HG02610 (cell line): Measurements from ENCODE around the gene ANKRD28.

ENCODE experiments used
- ATAC-seq: cut with Tn5 transposase; IDR thresholded peaks from one replicate; pipeline ENCODE4 v1.9.1; 2021; ENCODE audit warnings: mild to moderate bottlenecking, moderate library complexity; ENCODE audit not compliant: unreplicated experiment

The ANKRD28 gene

DNA sequence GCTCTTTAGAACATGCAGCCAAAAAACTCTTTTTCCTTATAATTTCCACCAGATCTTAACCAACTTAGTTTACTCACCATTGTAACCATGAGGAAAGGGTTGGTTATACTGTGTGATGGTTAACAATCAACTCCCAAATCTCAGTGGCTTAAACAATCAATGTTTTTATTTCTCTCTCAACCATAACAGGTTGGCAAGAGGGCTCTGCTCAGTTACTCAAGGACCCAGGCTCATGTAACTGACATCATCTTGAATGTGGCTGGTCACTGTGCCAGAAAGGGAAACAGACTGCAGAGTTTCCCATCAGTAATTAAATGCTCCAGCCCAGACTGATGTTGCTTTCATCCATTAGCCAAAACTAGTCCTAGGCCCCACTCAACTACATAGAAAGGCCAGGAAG is 69.0 kb downstream of the ANKRD28 start:
- ATAC-seq: no peak

GRCh38 chr3:15726881-15727280 is 70.9 kb downstream of the ANKRD28 start:
- ATAC-seq: no peak

DNA sequence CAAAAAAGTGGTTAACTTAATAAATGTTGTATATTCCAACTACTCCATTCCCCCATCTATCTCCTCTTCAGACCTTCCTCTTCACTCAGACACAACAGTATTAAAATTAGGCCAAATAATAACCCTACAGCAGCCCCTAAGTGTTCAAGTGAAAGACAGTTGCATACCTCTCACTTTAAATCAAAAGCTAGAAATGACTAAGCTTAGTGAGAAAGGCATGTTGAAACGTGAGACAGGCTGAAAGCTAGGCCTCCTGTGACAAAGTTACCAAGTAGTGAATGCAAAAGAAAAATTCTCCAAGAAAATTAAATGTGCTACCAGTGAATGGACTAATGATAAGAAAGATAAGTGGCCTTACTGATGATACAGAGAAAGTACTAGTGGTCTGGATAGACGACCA is 71.7 kb downstream of the ANKRD28 start:
- peak; percentile 94 for ATAC-seq

GRCh38 chr3:15724446-15724845 is 73.3 kb downstream of the ANKRD28 start:
- ATAC-seq: no peak

DNA sequence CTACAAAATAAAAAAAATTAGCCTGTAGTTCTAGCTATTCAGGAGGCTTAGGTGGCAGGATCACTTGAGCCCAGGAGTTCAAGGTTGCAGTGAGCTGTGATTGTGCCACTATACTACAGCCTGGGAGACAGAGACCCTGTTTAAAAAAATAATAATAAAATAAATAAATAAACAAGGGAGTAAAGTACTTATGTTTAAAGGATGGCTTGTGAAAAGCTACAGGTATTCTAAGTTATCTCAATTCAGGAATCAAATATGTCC is 74.2 kb downstream of the ANKRD28 start:
- no peak for ATAC-seq

- ATAC-seq: no peak
These were observed 74.7 kb downstream of the ANKRD28 start for GRCh38 chr3:15722877-15723623.

DNA sequence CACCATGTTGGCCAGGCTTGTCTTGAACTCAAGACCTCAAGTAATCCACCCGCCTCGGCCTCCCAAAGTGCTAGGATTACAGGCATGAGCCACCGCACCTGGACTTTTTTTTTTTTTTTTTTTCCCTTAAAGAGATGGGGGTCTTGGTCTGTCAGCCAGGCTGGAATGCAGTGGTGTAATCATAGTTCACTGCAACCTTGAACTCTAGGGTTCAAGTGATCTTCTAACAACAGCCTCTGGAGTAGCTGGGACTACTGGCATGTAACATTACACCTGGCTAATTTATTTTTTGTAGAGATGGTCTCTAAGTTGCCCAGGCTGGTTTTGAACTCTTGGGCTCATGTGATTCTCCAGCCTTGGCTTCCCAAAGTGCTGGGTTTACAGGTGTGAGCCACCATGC is 81.6 kb downstream of the ANKRD28 start:
- no peak for ATAC-seq

- ATAC-seq: no peak
These were observed 83.3 kb downstream of the ANKRD28 start for GRCh38 chr3:15714448-15714847.

DNA sequence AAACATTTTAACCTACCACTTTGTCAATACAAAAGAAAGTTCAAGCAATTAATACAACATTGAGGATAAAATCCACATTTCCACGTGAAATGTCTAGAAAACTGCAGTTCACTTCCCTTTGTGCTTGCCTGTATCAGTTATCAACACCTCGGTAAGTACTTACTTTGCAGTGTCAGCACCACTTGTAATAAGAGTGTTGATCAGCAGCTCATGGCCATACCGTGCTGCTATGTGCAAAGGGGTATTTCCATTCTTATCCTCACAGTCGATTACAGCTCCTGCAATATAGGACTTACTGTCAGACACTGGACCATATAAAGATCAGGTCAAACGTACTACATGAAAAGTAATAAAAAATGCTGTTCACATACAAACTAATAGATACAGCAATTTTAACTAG is 84.4 kb downstream of the ANKRD28 start:
- ATAC-seq: no peak

GRCh38 chr3:15711281-15711680 is 86.5 kb downstream of the ANKRD28 start:
- no peak for ATAC-seq

GRCh38 chr3:15708882-15709677 is 88.7 kb downstream of the ANKRD28 start:
- ATAC-seq: no peak

DNA sequence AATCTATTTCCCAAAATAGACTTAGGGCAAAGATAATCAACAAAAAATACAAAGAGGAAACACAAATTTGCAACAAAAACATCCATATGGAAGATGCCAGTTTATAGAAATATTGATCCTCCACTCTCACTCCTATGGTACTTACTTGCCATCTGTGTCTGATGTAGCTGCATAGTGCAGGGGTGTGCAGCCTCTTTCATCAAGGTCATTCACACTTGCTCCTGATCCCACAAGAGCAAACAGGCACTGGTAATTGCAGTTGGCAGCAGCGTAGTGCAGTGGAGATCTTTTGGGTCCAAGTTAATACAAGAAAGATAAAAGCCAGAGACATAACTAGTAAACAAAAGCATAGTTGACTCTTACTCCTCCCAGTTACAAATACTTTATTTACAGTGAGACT is 90.0 kb downstream of the ANKRD28 start:
- ATAC-seq: no peak

GRCh38 chr3:15703346-15703745 is 94.4 kb downstream of the ANKRD28 start:
- ATAC-seq: no peak

GRCh38 chr3:15694628-15695027 is 103.2 kb downstream of the ANKRD28 start:
- no peak for ATAC-seq

DNA sequence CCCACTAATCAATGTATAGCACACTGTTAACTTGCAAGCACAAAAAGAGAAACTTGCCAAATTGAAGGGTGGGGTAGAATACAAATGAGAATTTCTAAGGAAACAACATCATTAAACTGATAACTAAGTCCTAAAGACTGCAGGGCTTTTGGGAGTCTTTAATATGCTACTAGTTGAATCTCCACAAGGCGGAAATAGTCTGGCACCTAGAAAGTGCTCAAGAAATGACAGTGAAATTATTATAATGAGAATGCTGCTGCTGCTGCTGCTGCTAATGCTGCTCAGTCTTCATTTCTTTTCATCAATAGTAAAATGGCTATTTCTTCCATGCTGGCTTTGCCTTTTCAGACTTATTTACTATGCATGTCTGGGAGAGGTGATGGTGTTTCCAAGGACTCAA is 104.4 kb downstream of the ANKRD28 start:
- ATAC-seq: no peak

GRCh38 chr3:15690748-15691147 is 107.0 kb downstream of the ANKRD28 start:
- ATAC-seq: no peak

DNA sequence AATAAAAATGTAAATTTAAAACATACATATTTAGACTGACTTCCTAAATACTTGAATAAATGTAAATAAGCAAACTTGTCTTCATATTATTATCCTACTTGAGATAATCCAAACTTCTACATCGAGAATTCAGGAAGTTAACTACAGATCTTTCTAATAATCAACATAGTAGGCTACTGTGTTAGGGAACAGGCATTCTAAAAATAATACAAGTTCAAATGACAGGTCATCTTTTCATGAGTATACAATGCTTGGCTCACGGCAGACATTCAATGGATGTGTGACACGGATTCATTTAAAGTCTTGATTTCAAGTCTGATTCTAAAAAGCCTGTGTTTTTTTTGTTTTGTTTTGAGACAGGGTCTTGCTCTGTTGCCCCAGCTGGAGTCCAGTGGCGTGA is 107.5 kb downstream of the ANKRD28 start:
- ATAC-seq: no peak

DNA sequence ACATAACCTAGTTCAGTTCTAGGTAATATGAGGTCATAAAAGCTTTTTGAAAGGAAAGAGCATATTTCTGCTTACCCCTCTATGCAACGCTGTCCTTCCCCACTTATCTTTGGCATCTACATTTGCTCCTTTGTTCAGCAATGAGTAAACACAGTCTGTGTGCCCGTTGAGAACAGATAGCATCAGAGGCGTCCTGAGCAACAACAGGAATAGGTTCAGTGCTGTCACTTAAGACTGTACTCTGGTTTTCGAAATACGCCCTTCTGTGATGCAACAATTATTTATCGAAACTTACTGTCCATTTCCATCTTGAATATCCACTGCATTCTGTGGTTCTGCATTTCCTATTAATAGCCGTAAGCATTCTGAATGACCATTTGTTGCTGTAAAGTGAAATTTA is 111.9 kb downstream of the ANKRD28 start:
- ATAC-seq: no peak

DNA sequence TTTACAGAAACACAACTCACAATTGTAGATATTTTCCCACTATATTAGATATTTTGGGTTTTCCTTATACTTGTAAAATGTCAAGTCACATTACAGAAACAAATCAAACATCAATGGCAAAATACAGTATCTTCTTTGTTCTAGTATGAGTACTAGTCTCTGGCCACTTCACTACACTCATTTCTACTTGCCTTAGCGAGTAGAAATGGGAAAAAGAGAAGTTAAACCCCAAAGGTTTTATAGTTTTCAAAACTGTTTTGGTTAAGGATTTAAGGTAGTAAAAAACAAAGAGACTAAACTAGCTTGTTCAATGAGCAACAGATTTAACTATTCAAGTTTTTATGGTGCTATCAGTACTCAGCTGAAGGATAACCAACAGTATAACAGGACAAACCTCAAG is 114.5 kb downstream of the ANKRD28 start:
- no peak for ATAC-seq

GRCh38 chr3:15682561-15683185 is 115.1 kb downstream of the ANKRD28 start:
- no peak for ATAC-seq

DNA sequence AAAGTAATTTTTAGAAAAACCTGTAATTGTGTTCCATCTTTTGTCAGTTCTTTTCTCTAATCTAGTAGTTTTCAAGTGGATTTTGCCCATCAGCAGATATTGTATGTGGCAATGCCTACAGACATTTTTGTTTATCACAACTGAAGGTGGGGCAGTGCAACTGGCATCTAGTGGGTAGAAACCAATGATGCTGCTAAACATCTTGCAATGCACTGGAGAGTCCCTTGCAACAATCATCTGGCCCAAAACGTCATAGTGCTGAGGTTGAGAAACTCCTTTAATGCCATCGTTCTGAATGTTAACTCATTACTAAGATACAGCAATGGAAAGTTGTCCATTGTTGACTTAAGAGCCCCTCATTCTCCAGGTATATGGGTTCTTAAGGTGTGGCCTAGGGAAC is 116.1 kb downstream of the ANKRD28 start:
- no peak for ATAC-seq

DNA sequence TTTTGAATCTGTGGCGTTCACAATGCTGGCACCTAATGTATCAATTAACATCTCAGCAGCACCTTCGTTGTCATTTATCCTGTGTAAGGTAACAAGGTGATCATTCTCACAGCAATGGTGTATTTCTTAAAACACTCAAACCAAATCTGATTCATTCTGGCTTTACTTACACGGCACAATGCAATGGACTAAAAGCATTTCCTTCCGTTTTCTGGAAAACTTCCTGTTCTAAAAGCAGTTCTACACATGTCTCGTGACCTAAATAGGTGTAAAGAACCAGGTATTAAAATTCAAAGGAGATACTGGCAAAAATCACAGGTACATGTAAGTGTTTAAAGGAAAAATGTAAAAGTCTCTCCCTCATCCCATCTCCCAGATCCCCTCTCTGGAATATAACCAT is 118.5 kb downstream of the ANKRD28 start:
- no peak for ATAC-seq
